ENCODE data around the gene ST6GAL1. TPM values are rescaled to one million over a fixed set of nuclear protein-coding genes. Genes with fewer than 3 reads are reported as not detected.

The ST6GAL1 gene
- total and polyA plus RNA-seq, 2 of the 13 experiments (the other 11 are each of a cell fraction or from before 2014, with no cell fraction given), result 79.9 to 164 TPM

- Histone ChIP-seq H3K27ac (ENCODE audit: extremely low read length, insufficient read depth, low read length) (peak overlapping the region; percentile 73), H4K20me1 (ENCODE audit: insufficient read depth, low read length) (peaks cover 29% of the 10 kb centered on the region), H3K4me3 (replicated peaks in 1 of 3; ENCODE audit: insufficient read depth in 1 of 3, low read depth in 2 of 3, low read length in 3 of 3) (no peak overlapping the region), H3K4me2 (ENCODE audit: low read depth, low read length) (no peak overlapping the region), H3K79me2 (ENCODE audit: insufficient read depth, low read length) (peaks cover 42% of the 10 kb centered on the region), H3K4me1 (ENCODE audit: insufficient read depth, low read length) (peaks cover 77% of the 10 kb centered on the region), H2AFZ (ENCODE audit: low read length) (no peak overlapping the region), H3K9ac (ENCODE audit: insufficient read depth, low read depth, low read length) (no peak overlapping the region), H3K36me3 (replicated peaks in 1 of 2; ENCODE audit: control insufficient read depth in 1 of 2, insufficient read depth in 2 of 2, low read length in 2 of 2) (peaks cover 21 to 66% of the 10 kb centered on the region in 2 experiments), H3K27me3 (ENCODE audit: control insufficient read depth in 1 of 2, insufficient read depth in 2 of 2, low read length in 2 of 2) (no peaks in the 10 kb centered on the region), H3K9me3 (ENCODE audit: low read length) (no peaks in the 10 kb centered on the region)
- intact Hi-C loops (cut with micrococcal nuclease; ENCODE audit: unreplicated experiment) (loop anchor here (5.0 kb wide), 1 partner anchor 132 kb away; the partner anchor contains the start of gene ST6GAL1), in situ Hi-C loops (cut with HindIII; ENCODE audit: extremely low pct_ligation_motif_present, low pct_unique_long_range_greater_than_20kb) (loop anchor here (10.0 kb wide), 1 partner anchor 130 kb away; the partner anchor contains the start of gene ST6GAL1)
- CTCF ChIA-PET (ENCODE audit: low intra/inter-chr PET ratio, low total read pairs), result no interaction called here
- DNase-seq (ENCODE audit: low spot score), result peak; percentile 65
- POLR2A ChIA-PET, result interaction anchor here (0.7 to 1.6 kb wide), 3 partner anchors 15 to 23 kb away, joined by 3 to 5 read pairs (median 5); no protein-coding TSS in a partner anchor
- no peak for FAIRE-seq
- BruUV-seq (replicated peaks), result no TSS peak
- ATAC-seq, result no peak
- WGBS (ENCODE audit: low lambda C conversion rate), result 91% methylated on average over 12 of the region's 12 CpGs
- TF ChIP-seq HIC2 (CRISPR knock-in tag; IDR thresholded peaks at IDR 0.05; ENCODE audit: low read depth), result peak; percentile 29; the same call in 1 of the 2 replicates
- no peak for TF ChIP-seq ESRRA (CRISPR knock-in tag; IDR thresholded peaks at IDR 0.05; ENCODE audit: low read depth)
- no peak for TF ChIP-seq GTF3A (CRISPR knock-in tag; conservative IDR thresholded peaks at IDR 0.05)
- TF ChIP-seq KLF16 (CRISPR knock-in tag; IDR thresholded peaks at IDR 0.05), result 0 out of 4 replicates have a peak, but pooled peaks of 1 of the 2 experiments have one; percentile 7
- TF ChIP-seq ZFP91 (CRISPR knock-in tag; IDR thresholded peaks at IDR 0.05; ENCODE audit: borderline replicate concordance), result no peak
- no peak for TF ChIP-seq ZNF710 (CRISPR knock-in tag; IDR thresholded peaks at IDR 0.05; ENCODE audit: borderline replicate concordance)
- no peak for TF ChIP-seq NFE2L1 (CRISPR knock-in tag; IDR thresholded peaks at IDR 0.05; ENCODE audit: borderline replicate concordance)
- TF ChIP-seq ZNF484 (CRISPR knock-in tag; IDR thresholded peaks at IDR 0.05; ENCODE audit: borderline replicate concordance, low read depth), result no peak
- TF ChIP-seq SNRNP70 (IDR thresholded peaks at IDR 0.05; ENCODE audit: low read depth, low read length), result no peak
- TF ChIP-seq EED (CRISPR knock-in tag; IDR thresholded peaks at IDR 0.05), result no peak
- TF ChIP-seq BCL3 (CRISPR knock-in tag; IDR thresholded peaks at IDR 0.05), result no peak
- no peak for TF ChIP-seq RFXANK (CRISPR knock-in tag; IDR thresholded peaks at IDR 0.05)
- TF ChIP-seq MYPOP (CRISPR knock-in tag; IDR thresholded peaks at IDR 0.05), result 0 out of 2 replicates have a peak, but pooled peaks have one; percentile 39
These were observed 134.1 kb downstream of the ST6GAL1 start for GRCh38 chr3:187064210-187065115.

Measured in HepG2 (cell line).